IMR-90 (cell line): ENCODE results near the gene TMEM86B. TPM values are rescaled to one million over a fixed set of nuclear protein-coding genes. Genes with fewer than 3 reads are reported as not detected.
A peak's percentile ranks its signal among the peaks of the same experiment; 100 is the strongest.

Experiments
- ATAC-seq: fragments of 200-7000 bp; cut with Tn5 transposase; 2 replicates; pipeline ENCODE4 v1.9.1; 2020; ENCODE audit warnings: low read depth, mild to moderate bottlenecking, moderate library complexity
- BruUV-seq: library from RNA; stranded (reverse); fragments of 400-500 nt; replicated peaks from 2 replicates; lab custom pipeline; 2021; lab: Mats Ljungman, UMichigan
- CTCF ChIA-PET: fragments of 300-600 bp; formaldehyde crosslinking; extraction: SDS; loops from one replicate; lab custom pipeline; 2021; ENCODE audit warnings: antibody characterized with exemption; lab: Yijun Ruan, JAX
- POLR2A ChIA-PET: fragments of 300-600 bp; sonication (Branson Sonifier 250); formaldehyde crosslinking; loops from one replicate; lab custom pipeline; 2022; ENCODE audit warnings: antibody characterized with exemption; ENCODE audit not compliant: unreplicated experiment; lab: Charles Lee
- DNase-seq: peaks from one replicate; pipeline ENCODE4 v3.0.0; 2013
- H2AFZ ChIP-seq: replicated peaks from 2 replicates; pipeline ENCODE3; 2013; ENCODE audit warnings: low read length, mild to moderate bottlenecking; ENCODE audit not compliant: poor library complexity
- H2AK5ac ChIP-seq: 2 replicates; pipeline ENCODE4 v1.6.1; 2013; ENCODE audit warnings: low read depth, low read length, inconsistent platforms
- H2AK9ac ChIP-seq: replicated peaks from 2 replicates; pipeline ENCODE3; 2013; ENCODE audit warnings: mild to moderate bottlenecking, low read depth, low read length, moderate library complexity; ENCODE audit not compliant: poor library complexity
- H2BK120ac ChIP-seq: 2 replicates; pipeline ENCODE4 v1.6.1; 2013; ENCODE audit warnings: low read depth, low read length, inconsistent platforms
- H2BK15ac ChIP-seq: 3 replicates; pipeline ENCODE4 v1.6.1; 2013; ENCODE audit warnings: low read depth, low read length, inconsistent platforms
- H2BK20ac ChIP-seq: 2 replicates; pipeline ENCODE4 v1.6.1; 2013; ENCODE audit warnings: low read depth, mild to moderate bottlenecking, inconsistent platforms, low read length, moderate library complexity
- H2BK5ac ChIP-seq: 2 replicates; pipeline ENCODE4 v1.6.1; 2013; ENCODE audit warnings: mild to moderate bottlenecking, low read depth, low read length, inconsistent platforms; ENCODE audit not compliant: poor library complexity, severe bottlenecking
- H3K14ac ChIP-seq: replicated peaks from 2 replicates; pipeline ENCODE4 v1.6.1; 2013; ENCODE audit warnings: low read depth, low read length, inconsistent platforms
- H3K18ac ChIP-seq: 2 replicates; pipeline ENCODE4 v1.6.1; 2013; ENCODE audit warnings: low read depth, low read length, control low read depth
- H3K23ac ChIP-seq: 2 replicates; pipeline ENCODE4 v1.6.1; 2013; ENCODE audit warnings: low read depth, low read length, inconsistent platforms
- H3K27ac ChIP-seq: 2 replicates; pipeline ENCODE4 v1.5.1; 2013; ENCODE audit warnings: mild to moderate bottlenecking, control low read depth, low read length; ENCODE audit not compliant: insufficient read depth
- H3K27me3 ChIP-seq: 2 replicates; pipeline ENCODE4 v1.6.1; 2013; ENCODE audit warnings: low read length; ENCODE audit not compliant: control insufficient read depth, insufficient read depth
- H3K36me3 ChIP-seq: 2 replicates; pipeline ENCODE4 v1.6.1; 2013; ENCODE audit warnings: low read length, mixed read lengths; ENCODE audit not compliant: control insufficient read depth, insufficient read depth
- H3K4ac ChIP-seq: 2 replicates; pipeline ENCODE4 v1.6.1; 2013; ENCODE audit warnings: low read depth, low read length, inconsistent platforms
- H3K4me1 ChIP-seq: 2 replicates; pipeline ENCODE4 v1.6.1; 2013; ENCODE audit warnings: low read length, mixed read lengths; ENCODE audit not compliant: control insufficient read depth, insufficient read depth
- H3K4me2 ChIP-seq: 2 replicates; pipeline ENCODE4 v1.6.1; 2013; ENCODE audit warnings: low read depth, mild to moderate bottlenecking, control low read depth, low read length, moderate library complexity
- H3K4me3 ChIP-seq: 2 replicates; pipeline ENCODE4 v1.5.1; 2013; ENCODE audit warnings: low read depth, mild to moderate bottlenecking, control low read depth, low read length, moderate library complexity; ENCODE audit not compliant: insufficient read depth
- H3K56ac ChIP-seq: 2 replicates; pipeline ENCODE4 v1.6.1; 2013; ENCODE audit warnings: low read length, inconsistent platforms; ENCODE audit not compliant: insufficient read depth; ENCODE audit errors: extremely low read depth
- H3K79me1 ChIP-seq, 2 experiments: 2 replicates each; pipeline ENCODE4 v1.6.1; 2013; ENCODE audit warnings: low read length in 2 of 2, inconsistent platforms in 1 of 2, low read depth in 1 of 2
- H3K9ac ChIP-seq: 2 replicates; pipeline ENCODE4 v1.6.1; 2013; ENCODE audit warnings: low read depth, low read length, control low read depth
- H3K9me1 ChIP-seq: 2 replicates; pipeline ENCODE4 v1.6.1; 2013; ENCODE audit warnings: low read length, inconsistent platforms; ENCODE audit not compliant: insufficient read depth
- H3K9me3 ChIP-seq: 2 replicates; pipeline ENCODE4 v1.6.1; 2013; ENCODE audit warnings: low read length; ENCODE audit not compliant: control insufficient read depth, insufficient read depth
- H4K20me1 ChIP-seq: 2 replicates; pipeline ENCODE4 v1.6.1; 2013; ENCODE audit warnings: low read length, inconsistent platforms; ENCODE audit not compliant: insufficient read depth
- H4K5ac ChIP-seq: 2 replicates; pipeline ENCODE4 v1.6.1; 2013; ENCODE audit warnings: mild to moderate bottlenecking, low read depth, low read length, control low read depth
- H4K8ac ChIP-seq, 2 experiments: 2 replicates each; pipeline ENCODE4 v1.6.1; 2013; ENCODE audit warnings: low read depth in 2 of 2, low read length in 2 of 2, control low read depth in 1 of 2, inconsistent platforms in 1 of 2
- H4K91ac ChIP-seq: 2 replicates; pipeline ENCODE4 v1.6.1; 2013; ENCODE audit warnings: low read depth, low read length, inconsistent platforms; ENCODE audit not compliant: insufficient read depth
- BHLHE40 ChIP-seq: fragments of 150-350 bp; IDR thresholded peaks from 2 replicates; pipeline ENCODE4 v1.6.1; 2016; ENCODE audit warnings: mild to moderate bottlenecking, low read depth, low read length
- CEBPB ChIP-seq: IDR thresholded peaks from 2 replicates; pipeline ENCODE4 v1.6.1; 2012; ENCODE audit warnings: low read depth, low read length, improper control_type of control experiment
- CHD1 ChIP-seq: IDR thresholded peaks from 2 replicates; pipeline ENCODE4 v1.6.1; 2012; ENCODE audit warnings: low read depth, low read length, improper control_type of control experiment
- FOS ChIP-seq: fragments of 150-350 bp; IDR thresholded peaks from 2 replicates; pipeline ENCODE4 v1.6.1; 2016; ENCODE audit warnings: low read depth, low read length
- MAFK ChIP-seq: IDR thresholded peaks from 2 replicates; pipeline ENCODE4 v1.6.1; 2012; ENCODE audit warnings: low read depth, low read length, improper control_type of control experiment
- MAZ ChIP-seq: IDR thresholded peaks from 2 replicates; pipeline ENCODE4 v1.6.1; 2012; ENCODE audit warnings: low read depth, mild to moderate bottlenecking, low read length, improper control_type of control experiment, moderate library complexity, borderline replicate concordance
- MXI1 ChIP-seq: IDR thresholded peaks from 2 replicates; pipeline ENCODE4 v1.6.1; 2012; ENCODE audit warnings: low read depth, mild to moderate bottlenecking, low read length, moderate library complexity, borderline replicate concordance
- NFE2L2 ChIP-seq: fragments of 150-350 bp; IDR thresholded peaks from 2 replicates; pipeline ENCODE4 v1.6.1; 2016; ENCODE audit warnings: low read depth, mild to moderate bottlenecking, low read length
- POLR2A ChIP-seq: IDR thresholded peaks from 2 replicates; pipeline ENCODE4 v1.6.1; 2012; ENCODE audit warnings: mild to moderate bottlenecking, low read depth, low read length
- RAD21 ChIP-seq: IDR thresholded peaks from 2 replicates; pipeline ENCODE4 v1.6.1; 2012; ENCODE audit warnings: low read length, improper control_type of control experiment
- RCOR1 ChIP-seq: IDR thresholded peaks from 2 replicates; pipeline ENCODE4 v1.6.1; 2012; ENCODE audit warnings: mild to moderate bottlenecking, low read length, improper control_type of control experiment; ENCODE audit not compliant: insufficient replicate concordance
- RFX5 ChIP-seq: IDR thresholded peaks from 2 replicates; pipeline ENCODE4 v1.8.0; 2012; ENCODE audit warnings: low read depth, mild to moderate bottlenecking, low read length, moderate library complexity
- SMC3 ChIP-seq: fragments of 150-350 bp; IDR thresholded peaks from 2 replicates; pipeline ENCODE4 v1.6.1; 2016; ENCODE audit warnings: low read depth, mild to moderate bottlenecking, antibody characterized with exemption, low read length, moderate library complexity
- WGBS, 2 experiments: methylation state at CpG; one replicate each; pipeline versions ENCODE4 v1.1.5 to v1.1.7; 2013; ENCODE audit warnings: missing lambda C conversion rate in 2 of 2; ENCODE audit not compliant: insufficient read length in 1 of 2; ENCODE audit errors: extremely low coverage in 2 of 2; 5-methylcytosine and 5-hydroxymethylcytosine counted together
- dilution Hi-C: fragments of 300-500 bp; cut with HindIII; formaldehyde crosslinking; loops from one replicate; pipeline ENCODE4 v1.14.3; 2018; ENCODE audit warnings: low sequenced_read_pairs; ENCODE audit not compliant: unreplicated experiment
- in situ Hi-C: fragments of 300-500 bp; cut with MboI; formaldehyde crosslinking; loops from 3 replicates; pipeline ENCODE4 v1.14.3; 2019; ENCODE audit warnings: low sequenced_read_pairs, inconsistent platforms, mixed read lengths
- intact Hi-C: fragments of 100-400 bp; cut with micrococcal nuclease; formaldehyde crosslinking; loops from 2 replicates; pipeline ENCODE4 v1.10.0; 2022
- polyA plus RNA-seq, 3 experiments: library from polyadenylated mRNA; depleted of rRNA; stranded (reverse); fragments of >200 nt; gene quantifications; 2 replicates each; pipeline ENCODE4 v1.2.3, GENCODE V29; 2012; ENCODE audit warnings: low replicate concordance in 1 of 3
- total RNA-seq: library from RNA; depleted of rRNA; stranded (reverse); fragments of >200 nt; gene quantifications from 2 replicates; pipeline ENCODE4 v1.2.3, GENCODE V29; 2012
- TF ChIP-seq, protein P1 (sequence below): conservative IDR thresholded peaks from 2 replicates; pipeline ENCODE4 v1.5.1; 2012; ENCODE audit warnings: mild to moderate bottlenecking, low read depth, low read length, improper control_type of control experiment
- TF ChIP-seq, protein P2 (sequence below): fragments of 150-350 bp; IDR thresholded peaks from 2 replicates; pipeline ENCODE4 v1.6.1; 2017; ENCODE audit warnings: mild to moderate bottlenecking, antibody characterized with exemption, low read length, low read depth
- TF ChIP-seq, protein P3 (sequence below): fragments of 150-350 bp; IDR thresholded peaks from 2 replicates; pipeline ENCODE4 v1.6.1; 2016; ENCODE audit warnings: low read depth, mild to moderate bottlenecking, low read length, moderate library complexity, borderline replicate concordance

Gene TMEM86B
- total and polyA plus RNA-seq, 2 of the 4 experiments (the other 2 are of a cell fraction): 0.18 to 2.4 TPM

DNA sequence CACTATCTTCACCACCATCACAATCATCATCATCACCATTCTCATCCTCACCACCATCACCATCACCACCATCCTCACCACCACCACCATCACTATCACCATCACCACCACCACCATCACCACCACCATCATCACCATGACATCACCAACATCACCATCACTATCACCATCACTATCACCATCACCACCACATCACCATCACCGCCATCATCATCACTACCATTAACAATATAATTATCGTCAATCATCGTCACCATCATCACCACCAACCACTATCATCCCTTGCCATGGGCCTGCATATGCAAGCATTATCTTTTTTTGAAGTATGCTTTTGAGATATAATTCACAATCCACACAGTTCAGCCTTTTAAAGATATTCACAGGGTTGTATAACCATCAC lies 37.8 kb upstream of the TMEM86B start:
- no peak overlapping the region for H2AK9ac ChIP-seq
- no peak overlapping the region for H4K5ac ChIP-seq
- no peak overlapping the region for H2BK15ac ChIP-seq
- H2BK20ac ChIP-seq: no peak overlapping the region
- in situ Hi-C loops: no loop called here
- H3K9me3 ChIP-seq: no peaks in the 10 kb centered on the region
- dilution Hi-C loops: no loop called here
- H3K56ac ChIP-seq: no peak overlapping the region
- no peaks in the 10 kb centered on the region for H3K4me1 ChIP-seq
- ChIA-PET CTCF (no interaction called here), POLR2A (no interaction called here)
- H4K91ac ChIP-seq: no peak overlapping the region
- H3K9ac ChIP-seq: no peak overlapping the region
- H3K23ac ChIP-seq: no peak overlapping the region
- peaks cover 7% of the 10 kb centered on the region; the same call in 1 of the 2 replicates for H4K20me1 ChIP-seq
- H3K18ac ChIP-seq: no peak overlapping the region
- no peak for TF ChIP-seq SMC3
- TF ChIP-seq, protein P1, sequence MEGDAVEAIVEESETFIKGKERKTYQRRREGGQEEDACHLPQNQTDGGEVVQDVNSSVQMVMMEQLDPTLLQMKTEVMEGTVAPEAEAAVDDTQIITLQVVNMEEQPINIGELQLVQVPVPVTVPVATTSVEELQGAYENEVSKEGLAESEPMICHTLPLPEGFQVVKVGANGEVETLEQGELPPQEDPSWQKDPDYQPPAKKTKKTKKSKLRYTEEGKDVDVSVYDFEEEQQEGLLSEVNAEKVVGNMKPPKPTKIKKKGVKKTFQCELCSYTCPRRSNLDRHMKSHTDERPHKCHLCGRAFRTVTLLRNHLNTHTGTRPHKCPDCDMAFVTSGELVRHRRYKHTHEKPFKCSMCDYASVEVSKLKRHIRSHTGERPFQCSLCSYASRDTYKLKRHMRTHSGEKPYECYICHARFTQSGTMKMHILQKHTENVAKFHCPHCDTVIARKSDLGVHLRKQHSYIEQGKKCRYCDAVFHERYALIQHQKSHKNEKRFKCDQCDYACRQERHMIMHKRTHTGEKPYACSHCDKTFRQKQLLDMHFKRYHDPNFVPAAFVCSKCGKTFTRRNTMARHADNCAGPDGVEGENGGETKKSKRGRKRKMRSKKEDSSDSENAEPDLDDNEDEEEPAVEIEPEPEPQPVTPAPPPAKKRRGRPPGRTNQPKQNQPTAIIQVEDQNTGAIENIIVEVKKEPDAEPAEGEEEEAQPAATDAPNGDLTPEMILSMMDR: no peak
- no peak for TF ChIP-seq MAFK
- TF ChIP-seq POLR2A: no peak
- no peak for TF ChIP-seq RAD21
- no peak for TF ChIP-seq CEBPB
- no peak for TF ChIP-seq CHD1
- no peak for TF ChIP-seq RCOR1
- TF ChIP-seq RFX5: no peak
- TF ChIP-seq, protein P2, sequence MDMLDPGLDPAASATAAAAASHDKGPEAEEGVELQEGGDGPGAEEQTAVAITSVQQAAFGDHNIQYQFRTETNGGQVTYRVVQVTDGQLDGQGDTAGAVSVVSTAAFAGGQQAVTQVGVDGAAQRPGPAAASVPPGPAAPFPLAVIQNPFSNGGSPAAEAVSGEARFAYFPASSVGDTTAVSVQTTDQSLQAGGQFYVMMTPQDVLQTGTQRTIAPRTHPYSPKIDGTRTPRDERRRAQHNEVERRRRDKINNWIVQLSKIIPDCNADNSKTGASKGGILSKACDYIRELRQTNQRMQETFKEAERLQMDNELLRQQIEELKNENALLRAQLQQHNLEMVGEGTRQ: no peak
- TF ChIP-seq BHLHE40: no peak
- TF ChIP-seq FOS: no peak
- no peak for TF ChIP-seq MAZ
- no peak for TF ChIP-seq NFE2L2
- no peak for TF ChIP-seq MXI1
- TF ChIP-seq, protein P3, sequence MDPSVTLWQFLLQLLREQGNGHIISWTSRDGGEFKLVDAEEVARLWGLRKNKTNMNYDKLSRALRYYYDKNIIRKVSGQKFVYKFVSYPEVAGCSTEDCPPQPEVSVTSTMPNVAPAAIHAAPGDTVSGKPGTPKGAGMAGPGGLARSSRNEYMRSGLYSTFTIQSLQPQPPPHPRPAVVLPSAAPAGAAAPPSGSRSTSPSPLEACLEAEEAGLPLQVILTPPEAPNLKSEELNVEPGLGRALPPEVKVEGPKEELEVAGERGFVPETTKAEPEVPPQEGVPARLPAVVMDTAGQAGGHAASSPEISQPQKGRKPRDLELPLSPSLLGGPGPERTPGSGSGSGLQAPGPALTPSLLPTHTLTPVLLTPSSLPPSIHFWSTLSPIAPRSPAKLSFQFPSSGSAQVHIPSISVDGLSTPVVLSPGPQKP: no peak
- H2AK5ac ChIP-seq: no peak overlapping the region
- no peak for DNase-seq
- H2BK5ac ChIP-seq: peak overlapping the region; percentile 41
- H4K8ac ChIP-seq: no peak overlapping the region
- H3K79me1 ChIP-seq: peaks cover 5 to 28% of the 10 kb centered on the region in 2 experiments
- ATAC-seq: no peak
- no peak overlapping the region for H2AFZ ChIP-seq
- peaks cover 9% of the 10 kb centered on the region; the same call in 1 of the 2 replicates for H3K9me1 ChIP-seq
- H3K36me3 ChIP-seq: peaks cover 11% of the 10 kb centered on the region
- H3K4me3 ChIP-seq: no peak overlapping the region
- no peak overlapping the region for H3K4me2 ChIP-seq
- H2BK120ac ChIP-seq: no peak overlapping the region
- H3K14ac ChIP-seq: no peak overlapping the region
- intact Hi-C loops: no loop called here
- whole genome bisulfite sequencing, 2 experiments: 80% methylated on average over 1 of the region's 3 CpGs; no CpG with 5 or more reads in 1 of the 2 experiments
- H3K4ac ChIP-seq: no peak overlapping the region
- H3K27ac ChIP-seq: no peak overlapping the region
- no peaks in the 10 kb centered on the region for H3K27me3 ChIP-seq
- BruUV-seq: no TSS peak
